Loucy (cell line): ENCODE measurements around the gene UBE2G1.

Source experiments
- H2AFZ ChIP-seq: fragments of 200-600 bp; sonication (generic); 2 replicates; pipeline ENCODE4 v1.6.0; 2016; ENCODE audit warnings: antibody characterized with exemption, mild to moderate bottlenecking, low read length, moderate library complexity
- H3F3A ChIP-seq: fragments of 200-600 bp; 2 replicates; pipeline ENCODE4 v1.6.0; 2016; ENCODE audit warnings: antibody characterized with exemption, low read depth, mild to moderate bottlenecking
- H3K27me3 ChIP-seq: fragments of 200-600 bp; sonication (generic); 2 replicates; pipeline ENCODE4 v1.6.1; 2014; ENCODE audit warnings: low read length, mild to moderate bottlenecking; ENCODE audit not compliant: insufficient read depth, poor library complexity, severe bottlenecking
- H3K36me3 ChIP-seq: fragments of 200-600 bp; sonication (generic); 2 replicates; pipeline ENCODE4 v1.6.1; 2016; ENCODE audit warnings: low read length; ENCODE audit not compliant: insufficient read depth
- H3K4me1 ChIP-seq: fragments of 200-600 bp; sonication (generic); 2 replicates; pipeline ENCODE4 v1.5.1; 2014; ENCODE audit warnings: low read length, mild to moderate bottlenecking; ENCODE audit not compliant: insufficient read depth, poor library complexity, severe bottlenecking
- H3K4me2 ChIP-seq: fragments of 200-600 bp; sonication (generic); 2 replicates; pipeline ENCODE4 v1.6.0; 2014; ENCODE audit warnings: antibody characterized with exemption, low read length, low read depth, mild to moderate bottlenecking; ENCODE audit not compliant: poor library complexity, severe bottlenecking
- H3K4me3 ChIP-seq: fragments of 200-600 bp; sonication (generic); 2 replicates; pipeline ENCODE4 v1.5.1; 2014; ENCODE audit warnings: low read length, mild to moderate bottlenecking, mixed read lengths; ENCODE audit not compliant: poor library complexity, severe bottlenecking
- H3K79me2 ChIP-seq: fragments of 200-600 bp; sonication (generic); 2 replicates; pipeline ENCODE4 v1.6.1; 2014; ENCODE audit warnings: low read length; ENCODE audit not compliant: insufficient read depth
- H3K9ac ChIP-seq: fragments of 200-600 bp; sonication (generic); 2 replicates; pipeline ENCODE4 v1.6.0; 2014; ENCODE audit warnings: mild to moderate bottlenecking, low read depth, low read length, moderate library complexity; ENCODE audit not compliant: poor library complexity, severe bottlenecking
- H3K9me2 ChIP-seq: fragments of 200-600 bp; sonication (generic); replicated peaks from 2 replicates; pipeline ENCODE4 v1.6.1; 2016; ENCODE audit warnings: low read depth, low read length, mixed read lengths
- H3K9me3 ChIP-seq: fragments of 200-600 bp; sonication (generic); 2 replicates; pipeline ENCODE4 v1.6.1; 2014; ENCODE audit warnings: mild to moderate bottlenecking, antibody characterized with exemption, low read length, low read depth; ENCODE audit not compliant: insufficient read depth
- H4K20me1 ChIP-seq: fragments of 200-600 bp; sonication (generic); 2 replicates; pipeline ENCODE4 v1.6.0; 2014; ENCODE audit warnings: antibody characterized with exemption, low read length, mild to moderate bottlenecking; ENCODE audit not compliant: insufficient read depth, poor library complexity, severe bottlenecking
- EZH2phosphoT487 ChIP-seq: fragments of 200-600 bp; IDR thresholded peaks from 2 replicates; pipeline ENCODE4 v1.6.1; 2018; ENCODE audit warnings: antibody characterized with exemption, mild to moderate bottlenecking, moderate library complexity, borderline replicate concordance
- TF ChIP-seq, protein P1 (sequence below): fragments of 200-600 bp; sonication (generic); conservative IDR thresholded peaks from 2 replicates; pipeline ENCODE4 v1.5.1; 2014; ENCODE audit warnings: mild to moderate bottlenecking, antibody characterized with exemption, low read length

Gene UBE2G1

DNA sequence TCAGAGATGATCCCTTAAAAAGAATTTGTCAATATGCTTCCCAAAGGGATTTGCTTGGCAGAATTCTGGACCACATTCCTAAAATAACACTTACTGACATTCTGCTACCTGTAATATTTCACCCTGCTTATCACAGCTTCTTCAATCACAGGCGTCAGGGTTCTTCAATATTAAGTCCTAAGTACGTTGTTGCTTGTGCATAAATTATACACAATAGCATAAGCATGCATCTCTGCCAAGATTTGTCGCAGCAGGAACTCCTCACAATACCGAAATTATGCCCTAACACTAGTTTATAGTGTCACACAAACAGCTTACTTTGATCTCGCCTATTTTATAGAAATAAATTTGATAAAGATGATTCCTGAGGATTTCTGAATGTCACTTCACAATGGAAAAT is 48.9 kb downstream of the UBE2G1 start:
- no peak for TF ChIP-seq EZH2phosphoT487
- TF ChIP-seq, protein P1, sequence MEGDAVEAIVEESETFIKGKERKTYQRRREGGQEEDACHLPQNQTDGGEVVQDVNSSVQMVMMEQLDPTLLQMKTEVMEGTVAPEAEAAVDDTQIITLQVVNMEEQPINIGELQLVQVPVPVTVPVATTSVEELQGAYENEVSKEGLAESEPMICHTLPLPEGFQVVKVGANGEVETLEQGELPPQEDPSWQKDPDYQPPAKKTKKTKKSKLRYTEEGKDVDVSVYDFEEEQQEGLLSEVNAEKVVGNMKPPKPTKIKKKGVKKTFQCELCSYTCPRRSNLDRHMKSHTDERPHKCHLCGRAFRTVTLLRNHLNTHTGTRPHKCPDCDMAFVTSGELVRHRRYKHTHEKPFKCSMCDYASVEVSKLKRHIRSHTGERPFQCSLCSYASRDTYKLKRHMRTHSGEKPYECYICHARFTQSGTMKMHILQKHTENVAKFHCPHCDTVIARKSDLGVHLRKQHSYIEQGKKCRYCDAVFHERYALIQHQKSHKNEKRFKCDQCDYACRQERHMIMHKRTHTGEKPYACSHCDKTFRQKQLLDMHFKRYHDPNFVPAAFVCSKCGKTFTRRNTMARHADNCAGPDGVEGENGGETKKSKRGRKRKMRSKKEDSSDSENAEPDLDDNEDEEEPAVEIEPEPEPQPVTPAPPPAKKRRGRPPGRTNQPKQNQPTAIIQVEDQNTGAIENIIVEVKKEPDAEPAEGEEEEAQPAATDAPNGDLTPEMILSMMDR = no peak
- H3K4me1 ChIP-seq = peaks cover 3% of the 10 kb centered on the region

DNA sequence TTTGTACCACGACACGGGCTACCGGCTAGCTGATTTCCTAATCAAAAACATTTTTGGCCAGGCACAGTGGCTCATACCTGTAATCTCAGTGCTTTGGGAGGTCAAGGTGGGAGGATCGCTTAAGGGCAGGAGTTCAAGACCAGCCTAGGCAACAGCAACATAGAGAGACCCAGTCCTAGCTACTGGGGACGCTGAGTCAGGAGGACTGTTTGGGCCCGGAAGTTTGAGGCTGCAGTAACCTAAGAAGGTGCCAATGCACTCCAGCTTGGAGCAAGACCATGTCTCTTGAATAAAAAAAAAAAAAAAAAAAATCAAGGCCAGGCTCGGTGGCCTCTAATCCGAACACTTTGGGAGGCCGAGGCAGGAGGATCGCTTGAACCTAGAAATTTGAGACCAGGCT is 49.8 kb downstream of the UBE2G1 start:
- Histone ChIP-seq H4K20me1 (peaks cover 93% of the 10 kb centered on the region), H3K27me3 (no peaks in the 10 kb centered on the region), H3K79me2 (peaks cover 95% of the 10 kb centered on the region), H3K9me3 (no peaks in the 10 kb centered on the region), H3K36me3 (no peaks in the 10 kb centered on the region), H3F3A (no peaks in the 10 kb centered on the region), H2AFZ (no peak overlapping the region), H3K9ac (no peak overlapping the region), H3K4me3 (no peak overlapping the region), H3K9me2 (no peaks in the 10 kb centered on the region), H3K4me2 (no peak overlapping the region), H3K4me1 (peaks cover 3% of the 10 kb centered on the region)
- TF ChIP-seq, protein P1 = no peak
- TF ChIP-seq EZH2phosphoT487 = no peak

More for the DNA sequence above, 48.9 kb downstream of the UBE2G1 start:
- peaks cover 95% of the 10 kb centered on the region for H3K79me2 ChIP-seq
- H3K9me3 ChIP-seq = no peaks in the 10 kb centered on the region
- H4K20me1 ChIP-seq = peaks cover 95% of the 10 kb centered on the region
- H3K36me3 ChIP-seq = peaks cover 4% of the 10 kb centered on the region; the same call in 1 of the 2 replicates
- no peak overlapping the region for H3K4me2 ChIP-seq
- no peak overlapping the region for H2AFZ ChIP-seq
- H3K27me3 ChIP-seq = no peaks in the 10 kb centered on the region
- H3K4me3 ChIP-seq = no peak overlapping the region
- no peaks in the 10 kb centered on the region for H3F3A ChIP-seq
- H3K9ac ChIP-seq = no peak overlapping the region
- H3K9me2 ChIP-seq = no peaks in the 10 kb centered on the region

DNA sequence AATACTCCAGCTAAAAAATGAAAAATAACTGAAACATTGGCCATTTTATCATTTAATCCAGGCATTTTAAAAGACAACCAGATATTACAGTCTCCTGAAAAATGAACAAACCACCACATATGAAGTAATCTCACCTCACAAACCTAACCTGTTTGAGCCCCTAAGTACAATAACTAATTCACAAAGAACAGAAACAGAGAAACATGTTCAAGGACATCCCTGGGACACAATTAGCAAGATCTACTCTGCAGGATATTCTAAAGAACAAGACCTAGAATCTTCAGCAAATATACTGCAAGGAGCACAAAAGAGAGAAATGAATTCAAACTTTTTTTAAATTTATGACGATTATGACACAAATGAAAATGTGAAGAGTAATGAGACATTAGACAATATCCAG is 51.9 kb downstream of the UBE2G1 start:
- Histone ChIP-seq H3F3A (no peaks in the 10 kb centered on the region), H3K79me2 (peaks cover 96% of the 10 kb centered on the region), H2AFZ (no peak overlapping the region), H3K9ac (no peak overlapping the region), H3K4me2 (no peak overlapping the region), H4K20me1 (peaks cover 93% of the 10 kb centered on the region), H3K36me3 (no peaks in the 10 kb centered on the region), H3K9me3 (no peaks in the 10 kb centered on the region), H3K4me3 (no peak overlapping the region), H3K4me1 (peaks cover 3% of the 10 kb centered on the region), H3K27me3 (no peaks in the 10 kb centered on the region), H3K9me2 (no peaks in the 10 kb centered on the region)
- no peak for TF ChIP-seq EZH2phosphoT487
- TF ChIP-seq, protein P1 = no peak
